Measurements from ENCODE around the gene LYPD6B. TPM values are rescaled to one million over a fixed set of nuclear protein-coding genes. Genes with fewer than 3 reads are reported as not detected.

Gene LYPD6B
- polyA plus RNA-seq, 1 of the 3 experiments (the other 2 are of a cell fraction), result 18.2 TPM

DNA sequence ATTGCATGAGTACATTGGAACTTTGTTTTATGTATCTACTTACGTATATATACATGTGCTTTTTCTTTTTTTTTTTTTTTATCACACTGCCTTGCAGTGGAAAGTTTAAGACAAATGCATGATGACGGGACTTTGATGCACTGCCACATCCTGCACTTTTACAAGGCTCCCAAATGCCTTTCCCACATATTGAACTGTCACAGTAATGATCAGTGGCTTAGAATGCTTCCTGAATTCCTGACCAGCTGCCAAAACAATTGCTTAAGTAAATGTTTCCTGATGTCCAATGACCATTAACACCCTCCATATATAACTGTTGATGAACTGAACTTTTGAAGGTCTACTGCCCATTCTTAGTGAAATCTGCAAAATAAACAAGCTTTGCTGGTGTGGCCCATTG is 60.2 kb downstream of the LYPD6B start (continued):
- TF ChIP-seq, protein P1, sequence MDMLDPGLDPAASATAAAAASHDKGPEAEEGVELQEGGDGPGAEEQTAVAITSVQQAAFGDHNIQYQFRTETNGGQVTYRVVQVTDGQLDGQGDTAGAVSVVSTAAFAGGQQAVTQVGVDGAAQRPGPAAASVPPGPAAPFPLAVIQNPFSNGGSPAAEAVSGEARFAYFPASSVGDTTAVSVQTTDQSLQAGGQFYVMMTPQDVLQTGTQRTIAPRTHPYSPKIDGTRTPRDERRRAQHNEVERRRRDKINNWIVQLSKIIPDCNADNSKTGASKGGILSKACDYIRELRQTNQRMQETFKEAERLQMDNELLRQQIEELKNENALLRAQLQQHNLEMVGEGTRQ (IDR thresholded peaks at IDR 0.05; ENCODE audit: borderline replicate concordance, low read depth, low read length), result no peak
- TF ChIP-seq EZH2phosphoT487 (IDR thresholded peaks at IDR 0.05; ENCODE audit: borderline replicate concordance, low read depth) (no peak), GABPA (IDR thresholded peaks at IDR 0.05; ENCODE audit: low read depth) (no peak)

DNA sequence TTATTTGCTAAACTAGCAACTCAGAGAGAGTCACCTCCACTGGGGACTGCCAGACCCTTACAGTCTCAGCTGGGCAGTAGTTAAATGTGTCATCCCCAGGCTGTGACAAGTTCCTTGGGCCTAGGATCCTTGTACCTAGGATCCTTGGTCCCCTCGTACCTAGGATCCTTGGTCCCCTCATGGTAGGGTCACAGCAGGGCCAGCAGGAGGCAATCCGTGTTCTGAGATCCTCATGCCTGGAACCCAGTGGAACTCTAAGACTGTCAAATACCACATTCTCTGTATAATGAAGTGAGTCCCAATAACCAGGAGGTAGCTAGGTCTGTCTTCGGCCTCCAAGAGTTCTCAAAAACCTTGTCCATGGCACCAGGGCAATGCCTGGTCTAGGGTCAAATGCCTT is 60.8 kb downstream of the LYPD6B start:
- TF ChIP-seq SIN3A (IDR thresholded peaks at IDR 0.05; ENCODE audit: borderline replicate concordance, low read depth, low read length) (no peak), YY1 (IDR thresholded peaks at IDR 0.05; ENCODE audit: low read depth) (no peak), SMC3 (IDR thresholded peaks at IDR 0.05; ENCODE audit: low read depth, low read length) (no peak), TCF12 (IDR thresholded peaks at IDR 0.05) (no peak), GATA2 (CRISPR knock-in tag; IDR thresholded peaks at IDR 0.05) (no peak), EZH2phosphoT487 (IDR thresholded peaks at IDR 0.05; ENCODE audit: borderline replicate concordance, low read depth) (no peak), TAF1 (IDR thresholded peaks at IDR 0.05; ENCODE audit: borderline replicate concordance, low read depth, low read length) (no peak)
- TF ChIP-seq, protein P1 (IDR thresholded peaks at IDR 0.05; ENCODE audit: borderline replicate concordance, low read depth, low read length), result no peak
- peaks cover 9% of the 10 kb centered on the region for H3F3A ChIP-seq (replicated peaks; ENCODE audit: insufficient read depth)
- H3K9me2 ChIP-seq, result no peaks in the 10 kb centered on the region
- ChIA-PET CTCF (interaction anchor here (1.3 kb wide), 1 partner anchor 462 kb away, joined by 6 read pairs; no protein-coding TSS in a partner anchor), POLR2A (no interaction called here)
- no peak overlapping the region for H3K9ac ChIP-seq
- no peaks in the 10 kb centered on the region for H3K36me3 ChIP-seq (replicated peaks in 1 of 2; ENCODE audit: control insufficient read depth in 1 of 2, insufficient read depth in 2 of 2, low read length in 1 of 2)
- peaks cover 0 to 20% of the 10 kb centered on the region in 2 experiments; a peak in 2 of 4 replicates for H3K4me1 ChIP-seq (ENCODE audit: control insufficient read depth in 1 of 2, insufficient read depth in 2 of 2, low read depth in 1 of 2, low read length in 1 of 2)
- no peaks in the 10 kb centered on the region for H3K79me2 ChIP-seq (ENCODE audit: insufficient read depth)
- no peaks in the 10 kb centered on the region for H3K9me3 ChIP-seq
- H3K4me2 ChIP-seq, result no peak overlapping the region
- H3K27ac ChIP-seq (ENCODE audit: low read depth in 2 of 2, low read length in 1 of 2), result peak overlapping the region in 1 of 2 experiments; percentile 83; a peak in 1 of 4 replicates
- H4K20me1 ChIP-seq (ENCODE audit: insufficient read depth), result no peaks in the 10 kb centered on the region
- no peaks in the 10 kb centered on the region for H3K27me3 ChIP-seq (ENCODE audit: insufficient read depth)
- DNase-seq, result no peak
- H3K4me3 ChIP-seq (ENCODE audit: low read depth in 2 of 2, low read length in 1 of 2), result no peak overlapping the region
- no peak overlapping the region for H2AFZ ChIP-seq (ENCODE audit: low read depth)
- WGBS (ENCODE audit: low lambda C conversion rate), result 61% methylated on average over 3 of the region's 3 CpGs

DNA sequence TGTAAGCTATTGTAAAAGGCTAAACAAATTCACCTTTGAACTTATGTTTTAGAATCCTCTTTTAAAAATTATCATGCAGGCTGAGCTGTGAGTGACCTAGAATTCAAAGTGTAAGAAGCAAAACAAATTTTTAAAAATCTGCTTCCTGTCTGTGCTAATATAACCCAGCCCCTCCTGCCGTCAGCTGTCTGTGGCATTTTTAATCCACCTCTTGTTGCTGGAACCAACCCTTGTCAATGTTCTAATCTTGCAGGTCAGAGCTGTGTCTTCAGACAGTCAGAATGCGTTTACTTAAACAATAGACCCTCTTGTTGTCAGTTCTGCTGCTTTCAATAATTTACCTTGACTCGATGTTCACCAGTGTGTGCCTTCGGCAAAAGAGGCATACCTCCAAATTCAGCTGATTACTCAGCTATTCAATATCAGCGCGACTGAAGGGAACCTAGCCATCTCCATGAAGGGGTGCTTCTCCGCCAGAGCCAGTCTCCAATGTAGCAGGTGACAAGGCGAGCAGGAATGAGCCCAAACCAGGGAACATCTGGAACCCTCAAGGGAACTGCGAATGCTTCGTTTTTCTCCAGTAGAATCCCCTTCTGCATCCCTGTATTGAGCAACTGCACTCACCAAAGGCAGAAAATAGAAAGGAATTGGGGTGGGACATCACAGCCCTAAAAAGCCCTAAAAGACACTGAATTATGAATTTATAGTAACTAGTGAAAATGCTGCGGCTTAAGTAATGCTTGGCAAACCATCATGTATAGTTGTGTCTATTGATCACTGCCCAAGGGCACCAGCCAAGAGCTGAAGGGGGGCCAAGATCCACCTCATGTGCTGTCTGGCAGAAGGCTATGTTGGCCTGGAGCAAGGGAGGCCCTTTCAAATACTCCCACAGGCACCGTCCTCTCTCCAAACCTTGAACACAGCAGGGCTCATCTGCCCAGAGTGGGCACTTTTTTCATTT is 62.5 kb downstream of the LYPD6B start:
- Histone ChIP-seq H3K9ac (no peak overlapping the region), H2AFZ (ENCODE audit: low read depth) (no peak overlapping the region), H3F3A (replicated peaks; ENCODE audit: insufficient read depth) (no peaks in the 10 kb centered on the region), H3K79me2 (ENCODE audit: insufficient read depth) (no peaks in the 10 kb centered on the region), H3K4me2 (no peak overlapping the region), H3K27me3 (ENCODE audit: insufficient read depth) (no peaks in the 10 kb centered on the region), H3K9me3 (no peaks in the 10 kb centered on the region), H3K36me3 (replicated peaks in 1 of 2; ENCODE audit: control insufficient read depth in 1 of 2, insufficient read depth in 2 of 2, low read length in 1 of 2) (no peaks in the 10 kb centered on the region), H3K4me3 (ENCODE audit: low read depth in 2 of 2, low read length in 1 of 2) (no peak overlapping the region), H3K9me2 (no peaks in the 10 kb centered on the region), H3K4me1 (ENCODE audit: control insufficient read depth in 1 of 2, insufficient read depth in 2 of 2, low read depth in 1 of 2, low read length in 1 of 2) (peaks cover 0 to 6% of the 10 kb centered on the region in 2 experiments; a peak in 1 of 4 replicates), H3K27ac (ENCODE audit: low read depth in 2 of 2, low read length in 1 of 2) (peak overlapping the region in 1 of 2 experiments; percentile 28; a peak in 1 of 4 replicates), H4K20me1 (ENCODE audit: insufficient read depth) (no peaks in the 10 kb centered on the region)
- TF ChIP-seq, protein P2, sequence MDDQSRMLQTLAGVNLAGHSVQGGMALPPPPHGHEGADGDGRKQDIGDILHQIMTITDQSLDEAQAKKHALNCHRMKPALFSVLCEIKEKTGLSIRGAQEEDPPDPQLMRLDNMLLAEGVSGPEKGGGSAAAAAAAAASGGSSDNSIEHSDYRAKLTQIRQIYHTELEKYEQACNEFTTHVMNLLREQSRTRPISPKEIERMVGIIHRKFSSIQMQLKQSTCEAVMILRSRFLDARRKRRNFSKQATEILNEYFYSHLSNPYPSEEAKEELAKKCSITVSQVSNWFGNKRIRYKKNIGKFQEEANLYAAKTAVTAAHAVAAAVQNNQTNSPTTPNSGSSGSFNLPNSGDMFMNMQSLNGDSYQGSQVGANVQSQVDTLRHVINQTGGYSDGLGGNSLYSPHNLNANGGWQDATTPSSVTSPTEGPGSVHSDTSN (IDR thresholded peaks at IDR 0.05), result no peak
- TF ChIP-seq EZH2phosphoT487 (IDR thresholded peaks at IDR 0.05; ENCODE audit: borderline replicate concordance, low read depth), result no peak
- TF ChIP-seq EP300 (IDR thresholded peaks at IDR 0.05; ENCODE audit: borderline replicate concordance in 1 of 2, low read depth in 1 of 2, low read length in 1 of 2), result no peak
- ChIA-PET POLR2A (interaction anchor here (0.6 kb wide), 1 partner anchor 21 kb away, joined by 5 read pairs; no protein-coding TSS in a partner anchor), CTCF (interaction anchor here (1.4 kb wide), 1 partner anchor 460 kb away, joined by 3 read pairs; no protein-coding TSS in a partner anchor)
- no peak for DNase-seq
- WGBS (ENCODE audit: low lambda C conversion rate), result 77% methylated on average over 12 of the region's 12 CpGs

Measured in SK-N-SH (cell line).